Measurements from ENCODE around the gene GPR35.

GPR35 gene

GRCh38 chr2:240624950-240625621, at the start of gene GPR35:
Gene GPR35, plus strand, starts transcription at chr2:240625480. Its CDS starts 4,473 bp downstream, at chr2:240629953.
- TF ChIP-seq CTCF (IDR thresholded peaks at IDR 0.05) = no peak

- TF ChIP-seq CTCF (IDR thresholded peaks at IDR 0.05) = no peak
These were observed 49.2 kb upstream of the GPR35 start for GRCh38 chr2:240576036-240576435.

- no peak for TF ChIP-seq CTCF (IDR thresholded peaks at IDR 0.05)
These were observed 48.7 kb upstream of the GPR35 start for GRCh38 chr2:240576436-240577205.

- no peak for TF ChIP-seq CTCF (IDR thresholded peaks at IDR 0.05)
These were observed 47.8 kb upstream of the GPR35 start for GRCh38 chr2:240577281-240578109.

GRCh38 chr2:240578110-240578450, 47.2 kb upstream of the GPR35 start:
- no peak for TF ChIP-seq CTCF (IDR thresholded peaks at IDR 0.05)

- TF ChIP-seq CTCF (IDR thresholded peaks at IDR 0.05) = no peak
These were observed 46.8 kb upstream of the GPR35 start for GRCh38 chr2:240578488-240578887.

- no peak for TF ChIP-seq CTCF (IDR thresholded peaks at IDR 0.05)
These were observed 46.1 kb upstream of the GPR35 start for GRCh38 chr2:240579071-240579762.
